Stomach (tissue), 9 donors: ENCODE measurements around the gene RET. TPM values are rescaled to one million over a fixed set of nuclear protein-coding genes. Genes with fewer than 3 reads are reported as not detected.

Experiments used
- DNase-seq, 2 donors: peaks; one replicate each; pipeline versions ENCODE4 v3.0.0 to v3.0.0-alpha.2; 2013 to 2019
- H3K27ac ChIP-seq, 5 donors: fragments of 200-600 bp in 4 of 5; sonication (generic) in 4 of 5; one replicate each; pipeline ENCODE4 v1.5.1; 2013 to 2019; ENCODE audit warnings: mild to moderate bottlenecking in 1 of 5, moderate library complexity in 1 of 5
- H3K27me3 ChIP-seq, 3 donors: fragments of 200-600 bp; sonication (generic); one replicate each; pipeline ENCODE4 v1.5.1; 2017 to 2019; ENCODE audit warnings: mixed run types in 1 of 3
- H3K36me3 ChIP-seq, 4 donors: fragments of 200-600 bp; sonication (generic); 1 replicate in 3 of 4; 2 replicates in 1 of 4; pipeline ENCODE4 v1.5.1; 2016 to 2019
- H3K4me1 ChIP-seq, 4 donors: fragments of 200-600 bp; sonication (generic); one replicate each; pipeline ENCODE4 v1.5.1; 2016 to 2019
- H3K4me3 ChIP-seq, 4 donors: fragments of 200-600 bp; sonication (generic) in 3 of 4; one replicate each; pipeline ENCODE4 v1.5.1; 2016 to 2019; ENCODE audit warnings: mild to moderate bottlenecking in 1 of 4
- H3K9me3 ChIP-seq, 4 donors: fragments of 200-600 bp; sonication (generic); one replicate each; pipeline ENCODE4 v1.5.1; 2016 to 2019
- EP300 ChIP-seq: sonication (generic); formaldehyde crosslinking; IDR thresholded peaks from one replicate; pipeline ENCODE4 v1.6.1; 2017; ENCODE audit warnings: antibody characterized with exemption
- POLR2A ChIP-seq, 4 donors: fragments of 450-650 bp; IDR thresholded peaks; one replicate each; pipeline ENCODE4 v1.6.1; 2016; ENCODE audit warnings: antibody characterized with exemption in 4 of 4, control low read depth in 2 of 4, mild to moderate bottlenecking in 1 of 4, moderate library complexity in 1 of 4
- POLR2AphosphoS5 ChIP-seq, 3 donors: sonication (generic); formaldehyde crosslinking; IDR thresholded peaks; one replicate each; pipeline ENCODE4 v1.6.1; 2016; ENCODE audit warnings: antibody characterized with exemption in 3 of 3
- WGBS, 5 donors: extraction: QIAGEN DNeasy Blood & Tissue Kit in 3 of 5; methylation state at CpG; one replicate each; pipeline versions ENCODE4 v1.1.5 to v1.1.7; 2013 to 2018; 5-methylcytosine and 5-hydroxymethylcytosine counted together
- intact Hi-C: fragments of 100-400 bp; cut with DNase I; formaldehyde crosslinking; loops from one replicate; pipeline ENCODE4 v1.15.1; 2023; ENCODE audit warnings: low total_unique reads
- polyA plus RNA-seq, 3 donors: library from polyadenylated mRNA; stranded (reverse); fragments of 200-250 nt; gene quantifications; one replicate each; pipeline ENCODE4 v1.2.3, GENCODE V29; 2013
- total RNA-seq, 5 donors: library from RNA; depleted of rRNA; stranded (reverse); fragments of >200 nt; gene quantifications; one replicate each; pipeline versions ENCODE4 v1.1.0 to v1.2.3, GENCODE V29; 2014 to 2016
- TF ChIP-seq, protein P1 (sequence below), 7 experiments: fragments of 450-650 bp in 4 of 7; fragments of 200-600 bp in 3 of 7; sonication (generic) in 3 of 7; IDR thresholded peaks; one replicate each; pipeline ENCODE4 v1.5.1; 2016 to 2019; ENCODE audit warnings: antibody characterized with exemption in 7 of 7, control low read depth in 2 of 7, mild to moderate bottlenecking in 1 of 7
- donor health status: healthy with polysubstance abuse.
- donor health status: Bipolar disorder and iron deficiency.
- donor health status: healthy.

Gene RET
- total and polyA plus RNA-seq, 8 donors: 0.31 to 9.8 (median 2.5) TPM; not detected in 2

DNA sequence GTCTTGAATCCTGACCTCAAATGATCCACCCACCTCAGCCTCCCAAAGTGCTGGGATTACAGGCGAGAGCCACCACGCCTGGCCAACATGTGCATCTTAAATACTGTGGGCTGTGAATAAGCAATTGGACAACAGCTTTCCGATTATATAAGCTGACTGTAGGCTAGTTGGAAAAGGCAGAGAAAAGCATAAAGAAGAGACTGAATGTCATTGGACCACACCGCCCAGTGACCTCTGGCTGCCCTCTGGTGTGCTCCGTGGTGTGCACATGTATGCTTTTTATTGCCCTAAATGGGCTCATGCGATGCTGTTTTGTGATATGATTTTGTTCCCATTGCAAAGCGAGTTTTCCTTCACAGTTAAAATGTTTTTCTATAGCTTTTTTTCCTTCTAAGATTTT is 46.0 kb downstream of the RET start:
- TF ChIP-seq POLR2AphosphoS5 (IDR thresholded peaks at IDR 0.05) (no peak), POLR2A (IDR thresholded peaks at IDR 0.05) (no peak), EP300 (no peak)
- TF ChIP-seq, protein P1, sequence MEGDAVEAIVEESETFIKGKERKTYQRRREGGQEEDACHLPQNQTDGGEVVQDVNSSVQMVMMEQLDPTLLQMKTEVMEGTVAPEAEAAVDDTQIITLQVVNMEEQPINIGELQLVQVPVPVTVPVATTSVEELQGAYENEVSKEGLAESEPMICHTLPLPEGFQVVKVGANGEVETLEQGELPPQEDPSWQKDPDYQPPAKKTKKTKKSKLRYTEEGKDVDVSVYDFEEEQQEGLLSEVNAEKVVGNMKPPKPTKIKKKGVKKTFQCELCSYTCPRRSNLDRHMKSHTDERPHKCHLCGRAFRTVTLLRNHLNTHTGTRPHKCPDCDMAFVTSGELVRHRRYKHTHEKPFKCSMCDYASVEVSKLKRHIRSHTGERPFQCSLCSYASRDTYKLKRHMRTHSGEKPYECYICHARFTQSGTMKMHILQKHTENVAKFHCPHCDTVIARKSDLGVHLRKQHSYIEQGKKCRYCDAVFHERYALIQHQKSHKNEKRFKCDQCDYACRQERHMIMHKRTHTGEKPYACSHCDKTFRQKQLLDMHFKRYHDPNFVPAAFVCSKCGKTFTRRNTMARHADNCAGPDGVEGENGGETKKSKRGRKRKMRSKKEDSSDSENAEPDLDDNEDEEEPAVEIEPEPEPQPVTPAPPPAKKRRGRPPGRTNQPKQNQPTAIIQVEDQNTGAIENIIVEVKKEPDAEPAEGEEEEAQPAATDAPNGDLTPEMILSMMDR (IDR thresholded peaks at IDR 0.05): no peak
- intact Hi-C loops: no loop called here
- WGBS, 5 donors: 84 to 95% (median 89%) methylated on average over 7 of the region's 7 CpGs

DNA sequence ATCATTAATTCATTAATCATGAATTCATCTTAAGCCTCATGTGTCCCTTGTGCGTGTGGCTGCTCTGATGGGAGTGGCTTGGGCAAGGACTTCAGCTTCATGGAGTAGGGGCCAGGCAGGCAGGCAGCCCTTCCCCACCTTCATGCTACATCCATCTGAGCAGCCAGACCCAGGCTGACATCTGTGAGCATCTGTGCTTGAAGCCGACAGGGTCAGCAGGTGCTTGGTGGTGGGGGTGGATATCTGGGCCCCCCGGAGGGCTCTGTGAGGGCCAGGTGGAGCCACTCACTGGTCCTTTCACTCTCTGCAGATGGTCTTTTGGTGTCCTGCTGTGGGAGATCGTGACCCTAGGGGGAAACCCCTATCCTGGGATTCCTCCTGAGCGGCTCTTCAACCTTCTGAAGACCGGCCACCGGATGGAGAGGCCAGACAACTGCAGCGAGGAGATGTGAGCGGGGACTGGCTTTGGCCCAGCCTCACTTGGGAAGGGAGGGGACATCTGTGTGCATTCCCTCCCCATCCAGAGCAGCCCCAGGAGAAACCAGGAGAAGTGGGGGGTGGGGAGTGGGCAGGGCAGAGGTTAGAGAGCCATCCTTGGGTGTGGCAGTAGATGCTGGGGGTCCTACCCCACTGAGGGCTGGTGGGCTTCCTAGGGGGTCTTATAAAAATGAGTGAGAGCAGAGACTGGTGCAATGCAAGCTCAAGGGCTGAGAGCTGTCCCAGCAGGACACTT is 46.7 kb downstream of the RET start:
- intact Hi-C loops: no loop called here
- H3K9me3 ChIP-seq: no peaks in the 10 kb centered on the region
- no peak overlapping the region for H3K4me3 ChIP-seq
- no peaks in the 10 kb centered on the region for H3K36me3 ChIP-seq
- peak in 1 of 2 donors; percentile 18 for DNase-seq
- no peaks in the 10 kb centered on the region for H3K27me3 ChIP-seq
- TF ChIP-seq POLR2AphosphoS5 (IDR thresholded peaks at IDR 0.05) (no peak), EP300 (no peak), POLR2A (IDR thresholded peaks at IDR 0.05) (no peak)
- TF ChIP-seq, protein P1 (IDR thresholded peaks at IDR 0.05): no peak
- no peak overlapping the region for H3K27ac ChIP-seq
- 75 to 89% (median 79%) methylated on average over 8 to 9 of the region's 9 CpGs for WGBS, 5 donors
- H3K4me1 ChIP-seq: peaks cover 0 to 15% (median 0%) of the 10 kb centered on the region in 4 donors

More for the DNA sequence above, 46.0 kb downstream of the RET start:
- peak in 1 of 2 donors; percentile 11 for DNase-seq
- Histone ChIP-seq H3K27ac (no peak overlapping the region), H3K4me3 (no peak overlapping the region), H3K9me3 (no peaks in the 10 kb centered on the region), H3K36me3 (no peaks in the 10 kb centered on the region), H3K27me3 (no peaks in the 10 kb centered on the region), H3K4me1 (peaks cover 0 to 15% (median 0%) of the 10 kb centered on the region in 4 donors)

DNA sequence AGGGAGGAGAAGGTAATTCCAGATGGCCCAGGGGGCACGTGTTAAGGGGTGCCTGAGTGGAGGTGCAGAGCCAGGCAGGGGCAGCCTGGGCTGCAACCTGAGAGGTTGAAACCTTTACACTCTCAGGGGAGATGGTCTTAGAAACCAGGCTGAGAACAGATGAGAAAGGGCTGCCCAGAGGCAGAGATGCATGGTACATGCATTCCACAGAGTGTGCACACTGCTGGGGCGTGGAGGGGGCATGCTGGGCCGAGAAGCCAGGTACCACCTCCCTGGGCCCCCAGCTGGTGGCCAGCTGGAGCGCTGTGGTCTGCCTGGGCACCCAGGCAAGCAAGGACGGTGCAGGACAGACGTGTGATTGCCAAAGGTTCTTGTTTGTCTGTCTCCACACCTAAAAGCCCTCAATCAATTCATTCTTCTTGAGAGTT is 47.2 kb downstream of the RET start:
- no peak for DNase-seq
- TF ChIP-seq, protein P1 (IDR thresholded peaks at IDR 0.05): no peak
- no peak for TF ChIP-seq POLR2A (IDR thresholded peaks at IDR 0.05)
- no peak for TF ChIP-seq POLR2AphosphoS5 (IDR thresholded peaks at IDR 0.05)
- no peak for TF ChIP-seq EP300
- intact Hi-C loops: no loop called here
- no peaks in the 10 kb centered on the region for H3K36me3 ChIP-seq
- H3K4me1 ChIP-seq: peaks cover 0 to 15% (median 1%) of the 10 kb centered on the region in 4 donors
- no peaks in the 10 kb centered on the region for H3K27me3 ChIP-seq
- 67 to 86% (median 71%) methylated on average over 6 of the region's 6 CpGs for WGBS, 5 donors
- H3K9me3 ChIP-seq: no peaks in the 10 kb centered on the region
- H3K4me3 ChIP-seq: no peak overlapping the region
- H3K27ac ChIP-seq: no peak overlapping the region

DNA sequence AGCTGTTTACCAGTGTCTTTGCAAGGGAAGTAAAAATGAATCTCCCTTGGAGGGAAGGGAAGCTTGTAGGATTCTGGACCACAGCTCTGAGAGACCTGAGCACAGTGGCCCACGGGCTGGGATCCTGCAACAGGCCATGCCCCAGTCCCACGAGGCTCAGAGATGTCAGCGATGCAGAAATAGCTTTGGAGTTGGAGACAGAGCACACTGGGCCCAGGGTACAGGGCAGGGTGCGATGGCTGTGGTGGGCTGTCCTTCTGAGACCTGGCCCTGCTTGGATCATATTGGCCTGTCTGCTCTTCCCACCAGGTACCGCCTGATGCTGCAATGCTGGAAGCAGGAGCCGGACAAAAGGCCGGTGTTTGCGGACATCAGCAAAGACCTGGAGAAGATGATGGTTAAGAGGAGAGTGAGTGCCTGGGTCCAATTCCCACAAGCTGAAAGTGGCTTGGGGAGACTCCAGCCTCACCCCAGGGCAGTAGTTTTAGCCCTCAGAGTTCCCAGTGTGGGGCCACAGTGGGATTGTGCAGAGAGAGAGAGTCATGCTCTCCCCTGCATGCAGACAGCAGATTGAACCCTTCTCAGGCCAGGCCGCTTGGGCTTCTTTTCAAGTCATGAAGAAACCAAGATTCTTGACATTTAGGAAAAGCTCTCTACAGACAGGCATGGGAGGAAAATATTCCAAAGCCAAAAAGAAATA is 47.9 kb downstream of the RET start:
- WGBS, 5 donors: 82 to 89% (median 85%) methylated on average over 9 of the region's 9 CpGs
- TF ChIP-seq, protein P1 (IDR thresholded peaks at IDR 0.05): no peak
- peak in 1 of 2 donors; percentile 23 for DNase-seq

More for the DNA sequence above, 47.9 kb downstream of the RET start:
- Histone ChIP-seq H3K9me3 (no peaks in the 10 kb centered on the region), H3K27me3 (no peaks in the 10 kb centered on the region), H3K36me3 (no peaks in the 10 kb centered on the region), H3K27ac (no peak overlapping the region), H3K4me1 (peaks cover 0 to 15% (median 2%) of the 10 kb centered on the region in 4 donors), H3K4me3 (no peak overlapping the region)
- intact Hi-C loops: no loop called here
